ENCODE results near the gene CHIA.

Gene CHIA

GRCh38 chr1:111281411-111281810 lies 9.2 kb upstream of the CHIA start:
- TF ChIP-seq REST (IDR thresholded peaks at IDR 0.05; ENCODE audit: insufficient read depth in 1 of 2, low read depth in 2 of 2, low read length in 2 of 2), result no peak
- TF ChIP-seq POLR2AphosphoS5 (IDR thresholded peaks at IDR 0.05; ENCODE audit: low read depth, low read length), result no peak
- no peak for TF ChIP-seq SIN3A (IDR thresholded peaks at IDR 0.05; ENCODE audit: borderline replicate concordance, insufficient read depth, low read length)
- TF ChIP-seq TAF1 (IDR thresholded peaks at IDR 0.05; ENCODE audit: borderline replicate concordance, insufficient read depth, low read length), result no peak
- TF ChIP-seq FOXP2 (optimal IDR thresholded peaks at IDR 0.05; ENCODE audit: borderline replicate concordance, extremely low read depth, extremely low read length, insufficient read depth), result no peak

- TF ChIP-seq SIN3A (IDR thresholded peaks at IDR 0.05; ENCODE audit: borderline replicate concordance, insufficient read depth, low read length) (no peak), TAF1 (IDR thresholded peaks at IDR 0.05; ENCODE audit: borderline replicate concordance, insufficient read depth, low read length) (no peak), REST (IDR thresholded peaks at IDR 0.05; ENCODE audit: insufficient read depth in 1 of 2, low read depth in 2 of 2, low read length in 2 of 2) (no peak), FOXP2 (optimal IDR thresholded peaks at IDR 0.05; ENCODE audit: borderline replicate concordance, extremely low read depth, extremely low read length, insufficient read depth) (no peak)
These were observed 6.8 kb upstream of the CHIA start for GRCh38 chr1:111283838-111284237.

GRCh38 chr1:111285879-111286278 lies 4.8 kb upstream of the CHIA start:
- no peak for TF ChIP-seq FOXP2 (optimal IDR thresholded peaks at IDR 0.05; ENCODE audit: borderline replicate concordance, extremely low read depth, extremely low read length, insufficient read depth)
- no peak for TF ChIP-seq TAF1 (IDR thresholded peaks at IDR 0.05; ENCODE audit: borderline replicate concordance, insufficient read depth, low read length)
- TF ChIP-seq POLR2AphosphoS5 (IDR thresholded peaks at IDR 0.05; ENCODE audit: low read depth, low read length), result no peak
- TF ChIP-seq REST (IDR thresholded peaks at IDR 0.05; ENCODE audit: insufficient read depth in 1 of 2, low read depth in 2 of 2, low read length in 2 of 2), result no peak
- TF ChIP-seq SIN3A (IDR thresholded peaks at IDR 0.05; ENCODE audit: borderline replicate concordance, insufficient read depth, low read length), result no peak

- TF ChIP-seq SIN3A (IDR thresholded peaks at IDR 0.05; ENCODE audit: borderline replicate concordance, insufficient read depth, low read length) (no peak), TAF1 (IDR thresholded peaks at IDR 0.05; ENCODE audit: borderline replicate concordance, insufficient read depth, low read length) (no peak), REST (IDR thresholded peaks at IDR 0.05; ENCODE audit: insufficient read depth in 1 of 2, low read depth in 2 of 2, low read length in 2 of 2) (no peak), FOXP2 (optimal IDR thresholded peaks at IDR 0.05; ENCODE audit: borderline replicate concordance, extremely low read depth, extremely low read length, insufficient read depth) (no peak), POLR2AphosphoS5 (IDR thresholded peaks at IDR 0.05; ENCODE audit: low read depth, low read length) (no peak)
These were observed 3.7 kb upstream of the CHIA start for GRCh38 chr1:111286912-111287311.

- no peak for TF ChIP-seq SIN3A (IDR thresholded peaks at IDR 0.05; ENCODE audit: borderline replicate concordance, insufficient read depth, low read length)
- no peak for TF ChIP-seq TAF1 (IDR thresholded peaks at IDR 0.05; ENCODE audit: borderline replicate concordance, insufficient read depth, low read length)
- no peak for TF ChIP-seq FOXP2 (optimal IDR thresholded peaks at IDR 0.05; ENCODE audit: borderline replicate concordance, extremely low read depth, extremely low read length, insufficient read depth)
- TF ChIP-seq REST (IDR thresholded peaks at IDR 0.05; ENCODE audit: insufficient read depth in 1 of 2, low read depth in 2 of 2, low read length in 2 of 2), result no peak
- TF ChIP-seq POLR2AphosphoS5 (IDR thresholded peaks at IDR 0.05; ENCODE audit: low read depth, low read length), result no peak
These were observed 1.3 kb upstream of the CHIA start for GRCh38 chr1:111289371-111289770.

Measured in PFSK-1 (cell line).